Psoas muscle (tissue), 8 donors: ENCODE data around the gene PTCH2. TPM values are rescaled to one million over a fixed set of nuclear protein-coding genes. Genes with fewer than 3 reads are reported as not detected.
A peak's percentile ranks its signal among the peaks of the same experiment; 100 is the strongest.
"Not testable (repeated sequence)": the region's sequence is repeated elsewhere in the genome, so short reads cannot be mapped to it uniquely, and the experiment has no call there.

Source experiments
- ATAC-seq, 4 donors: fragments of 200-7000 bp; cut with Tn5 transposase; one replicate each; pipeline ENCODE4 v1.9.1; 2020; ENCODE audit warnings: moderate library complexity in 3 of 4, mild to moderate bottlenecking in 2 of 4
- DNase-seq, 2 donors: peaks; one replicate each; pipeline ENCODE4 v3.0.0-alpha.2; 2020
- H3K27ac ChIP-seq: fragments of 200-600 bp; one replicate; pipeline ENCODE4 v1.8.0; 2022
- H3K27me3 ChIP-seq, 3 donors: fragments of 200-600 bp in 1 of 3; one replicate each; pipeline versions ENCODE4 v1.6.1 to v1.8.0; 2013 to 2022; ENCODE audit warnings: low read length in 2 of 3, mild to moderate bottlenecking in 2 of 3, moderate library complexity in 1 of 3; ENCODE audit not compliant: insufficient read depth in 3 of 3
- H3K36me3 ChIP-seq, 2 donors: fragments of 200-600 bp in 1 of 2; one replicate each; pipeline versions ENCODE4 v1.6.1 to v1.8.0; 2013 to 2022; ENCODE audit warnings: low read depth in 1 of 2, mild to moderate bottlenecking in 1 of 2, moderate library complexity in 1 of 2; ENCODE audit not compliant: insufficient read depth in 1 of 2
- H3K4me1 ChIP-seq: fragments of 200-600 bp; one replicate; pipeline ENCODE4 v1.8.0; 2022
- H3K4me3 ChIP-seq: fragments of 200-600 bp; one replicate; pipeline ENCODE4 v1.8.0; 2022; ENCODE audit warnings: mild to moderate bottlenecking
- H3K9me3 ChIP-seq: fragments of 200-600 bp; one replicate; pipeline ENCODE4 v1.8.0; 2022
- WGBS, 3 donors: extraction: QIAGEN DNeasy Blood & Tissue Kit; methylation state at CpG; one replicate each; pipeline versions ENCODE4 v1.1.6 to v1.1.7; 2013; 5-methylcytosine and 5-hydroxymethylcytosine counted together
- intact Hi-C, 2 donors: fragments of 100-400 bp; cut with DNase I; formaldehyde crosslinking; loops; one replicate each; pipeline versions ENCODE4 v1.11.0 to v1.14.2; 2022
- polyA plus RNA-seq, 3 donors: library from polyadenylated mRNA; stranded (reverse); fragments of 200-250 nt; gene quantifications; one replicate each; pipeline ENCODE4 v1.2.3, GENCODE V29; 2013
- total RNA-seq, 4 donors: library from RNA; stranded (reverse); fragmentation: NEBNext Ultra II Directional in 2 of 4; extraction: Animal tissue kit (Norgen Biotek cat#: 25700) in 2 of 4; gene quantifications; one replicate each; pipeline versions ENCODE4 v1.2.1 to v1.2.4, GENCODE V29; 2021 to 2023
- TF ChIP-seq, protein P1 (sequence below): fragments of 200-600 bp; IDR thresholded peaks from one replicate; pipeline ENCODE4 v1.8.0; 2022; ENCODE audit warnings: antibody characterized with exemption
- donor health status: healthy with polysubstance abuse.
- donor health status: DM: no; HTN: no; CAD: no; lungs with moderate emphysema.
- donor health status: Bipolar disorder and iron deficiency.
- donor health status: healthy.
- donor health status: DM: yes; HTN: yes; CAD: no.
- donor health status: DM: no; HTN: no; CAD: no.
- donor health status: DM: no; HTN: no; CAD: no.
- donor health status: DM: yes; HTN: yes; CAD: no.

PTCH2 gene
- total and polyA plus RNA-seq, 7 donors = 0.12 to 1.0 (median 0.35) TPM

- 67 to 72% (median 71%) methylated on average over 13 of the region's 13 CpGs for WGBS, 3 donors
- Histone ChIP-seq H3K4me3 (peak overlapping the region; percentile 74), H3K9me3 (no peaks in the 10 kb centered on the region), H3K36me3 (peaks cover 0 to 39% of the 10 kb centered on the region in 2 donors), H3K27ac (peak overlapping the region; percentile 23), H3K4me1 (peaks cover 19% of the 10 kb centered on the region), H3K27me3 (no peaks in the 10 kb centered on the region)
- DNase-seq = peak in 1 of 2 donors; percentile 50
- intact Hi-C loops = no loop called here
- TF ChIP-seq, protein P1, sequence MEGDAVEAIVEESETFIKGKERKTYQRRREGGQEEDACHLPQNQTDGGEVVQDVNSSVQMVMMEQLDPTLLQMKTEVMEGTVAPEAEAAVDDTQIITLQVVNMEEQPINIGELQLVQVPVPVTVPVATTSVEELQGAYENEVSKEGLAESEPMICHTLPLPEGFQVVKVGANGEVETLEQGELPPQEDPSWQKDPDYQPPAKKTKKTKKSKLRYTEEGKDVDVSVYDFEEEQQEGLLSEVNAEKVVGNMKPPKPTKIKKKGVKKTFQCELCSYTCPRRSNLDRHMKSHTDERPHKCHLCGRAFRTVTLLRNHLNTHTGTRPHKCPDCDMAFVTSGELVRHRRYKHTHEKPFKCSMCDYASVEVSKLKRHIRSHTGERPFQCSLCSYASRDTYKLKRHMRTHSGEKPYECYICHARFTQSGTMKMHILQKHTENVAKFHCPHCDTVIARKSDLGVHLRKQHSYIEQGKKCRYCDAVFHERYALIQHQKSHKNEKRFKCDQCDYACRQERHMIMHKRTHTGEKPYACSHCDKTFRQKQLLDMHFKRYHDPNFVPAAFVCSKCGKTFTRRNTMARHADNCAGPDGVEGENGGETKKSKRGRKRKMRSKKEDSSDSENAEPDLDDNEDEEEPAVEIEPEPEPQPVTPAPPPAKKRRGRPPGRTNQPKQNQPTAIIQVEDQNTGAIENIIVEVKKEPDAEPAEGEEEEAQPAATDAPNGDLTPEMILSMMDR = no peak
- ATAC-seq = no peak
Measured at GRCh38 chr1:44802306-44803061, 40.6 kb downstream of the PTCH2 start.

DNA sequence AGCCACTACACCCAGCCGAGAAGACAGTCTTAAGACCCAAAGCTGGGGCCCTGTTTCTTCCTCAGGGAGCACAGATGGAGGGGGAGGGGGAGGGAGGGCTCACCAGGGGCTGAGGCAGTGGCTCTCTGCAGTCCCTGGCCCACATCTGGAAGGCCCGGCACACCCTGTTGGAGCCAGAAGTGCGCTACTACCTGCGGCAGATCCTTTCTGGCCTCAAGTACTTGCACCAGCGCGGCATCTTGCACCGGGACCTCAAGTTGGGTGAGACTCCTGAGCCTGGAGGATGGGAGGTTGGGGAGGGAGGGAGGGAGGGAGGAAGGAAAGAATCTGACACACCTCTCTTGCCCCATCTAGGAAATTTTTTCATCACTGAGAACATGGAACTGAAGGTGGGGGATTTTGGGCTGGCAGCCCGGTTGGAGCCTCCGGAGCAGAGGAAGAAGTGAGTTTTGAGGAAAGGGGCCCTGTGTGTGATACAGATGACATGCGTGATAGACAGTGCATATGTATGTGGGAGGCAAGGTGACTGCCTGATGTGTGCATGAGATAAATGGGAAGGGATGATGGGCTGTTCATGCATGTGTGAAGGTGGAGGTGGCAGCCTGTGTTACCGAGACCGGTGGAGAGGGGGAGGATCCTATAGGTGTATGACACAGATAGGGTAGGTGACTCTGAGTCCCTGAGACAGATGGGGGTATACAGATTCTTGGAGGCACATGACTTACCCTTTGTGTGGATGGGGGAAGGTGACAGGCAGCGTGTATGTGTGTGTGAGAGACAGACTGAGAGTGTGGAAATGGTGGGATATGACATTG lies 41.4 kb downstream of the PTCH2 start:
- WGBS, 3 donors = 61 to 66% (median 63%) methylated on average over 13 of the region's 13 CpGs

DNA sequence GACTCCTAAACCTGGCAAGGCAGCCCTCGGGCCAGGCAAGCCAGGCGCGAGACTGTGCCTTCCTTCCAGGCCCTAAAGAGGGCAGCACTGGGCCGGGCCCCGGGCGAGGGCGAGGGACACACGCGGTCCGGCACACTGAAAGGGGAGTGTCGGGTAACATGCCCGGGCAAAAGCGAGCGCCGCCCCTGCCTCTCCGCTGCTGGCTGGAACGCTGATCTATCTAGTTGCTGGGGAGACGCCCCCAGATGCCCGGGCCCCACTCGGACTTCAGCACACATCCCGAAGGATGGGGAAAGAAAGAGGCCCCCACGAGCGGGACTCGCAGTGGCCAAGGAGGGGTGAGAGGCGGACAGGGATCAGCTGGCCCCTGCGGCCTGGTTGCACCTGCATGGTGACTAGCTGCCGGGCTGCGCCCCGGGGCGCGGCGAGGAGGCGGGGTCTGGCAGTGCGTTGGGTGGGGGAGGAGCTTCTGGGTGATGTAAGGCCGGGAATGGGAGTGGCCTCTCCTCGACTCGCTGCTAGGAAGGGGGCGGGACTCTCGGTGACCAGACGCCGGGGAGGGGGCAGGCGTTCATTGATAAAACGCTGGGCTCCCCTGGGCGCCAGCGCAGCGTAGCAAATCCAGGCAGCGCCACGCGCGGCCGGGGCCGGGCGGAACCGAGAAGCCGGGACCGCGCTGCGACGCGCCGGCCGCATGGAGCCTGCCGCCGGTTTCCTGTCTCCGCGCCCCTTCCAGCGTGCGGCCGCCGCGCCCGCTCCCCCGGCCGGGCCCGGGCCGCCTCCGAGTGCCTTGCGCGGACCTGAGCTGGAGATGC lies 43.1 kb downstream of the PTCH2 start, which contains the start of gene PLK3:
PLK3 (plus strand) TSS at position 608 of the 815 bp plus-strand sequence; CDS start at position 695, 87 bp downstream.
- peaks cover 0 to 26% of the 10 kb centered on the region in 2 donors for H3K36me3 ChIP-seq
- ATAC-seq (peak; percentile 94 to 96 (median 96)), DNase-seq (peak; percentile 96 to 98)
- WGBS, 3 donors = 0 to 1% (median 1%) methylated on average over 38 to 79 of the region's 79 CpGs
- intact Hi-C loops = no loop called here
- H3K27me3 ChIP-seq = no peaks in the 10 kb centered on the region
- peak within 1 kb of the TSS; percentile 96 for H3K27ac ChIP-seq
- H3K4me3 ChIP-seq = peak within 1 kb of the TSS; percentile 74
- peaks cover 3% of the 10 kb centered on the region for H3K4me1 ChIP-seq
- TF ChIP-seq, protein P1 = peak; percentile 89
- no peaks in the 10 kb centered on the region for H3K9me3 ChIP-seq

More for the DNA sequence above, 41.4 kb downstream of the PTCH2 start:
- peak overlapping the region; percentile 74 for H3K4me3 ChIP-seq
- peaks cover 11% of the 10 kb centered on the region for H3K4me1 ChIP-seq
- TF ChIP-seq, protein P1 = no peak
- H3K27ac ChIP-seq = peak overlapping the region; percentile 23
- ATAC-seq (no peak), DNase-seq (peak in 1 of 2 donors; percentile 59)
- no peaks in the 10 kb centered on the region for H3K27me3 ChIP-seq
- intact Hi-C loops = no loop called here
- H3K36me3 ChIP-seq = peaks cover 0 to 39% of the 10 kb centered on the region in 2 donors
- H3K9me3 ChIP-seq = no peaks in the 10 kb centered on the region

DNA sequence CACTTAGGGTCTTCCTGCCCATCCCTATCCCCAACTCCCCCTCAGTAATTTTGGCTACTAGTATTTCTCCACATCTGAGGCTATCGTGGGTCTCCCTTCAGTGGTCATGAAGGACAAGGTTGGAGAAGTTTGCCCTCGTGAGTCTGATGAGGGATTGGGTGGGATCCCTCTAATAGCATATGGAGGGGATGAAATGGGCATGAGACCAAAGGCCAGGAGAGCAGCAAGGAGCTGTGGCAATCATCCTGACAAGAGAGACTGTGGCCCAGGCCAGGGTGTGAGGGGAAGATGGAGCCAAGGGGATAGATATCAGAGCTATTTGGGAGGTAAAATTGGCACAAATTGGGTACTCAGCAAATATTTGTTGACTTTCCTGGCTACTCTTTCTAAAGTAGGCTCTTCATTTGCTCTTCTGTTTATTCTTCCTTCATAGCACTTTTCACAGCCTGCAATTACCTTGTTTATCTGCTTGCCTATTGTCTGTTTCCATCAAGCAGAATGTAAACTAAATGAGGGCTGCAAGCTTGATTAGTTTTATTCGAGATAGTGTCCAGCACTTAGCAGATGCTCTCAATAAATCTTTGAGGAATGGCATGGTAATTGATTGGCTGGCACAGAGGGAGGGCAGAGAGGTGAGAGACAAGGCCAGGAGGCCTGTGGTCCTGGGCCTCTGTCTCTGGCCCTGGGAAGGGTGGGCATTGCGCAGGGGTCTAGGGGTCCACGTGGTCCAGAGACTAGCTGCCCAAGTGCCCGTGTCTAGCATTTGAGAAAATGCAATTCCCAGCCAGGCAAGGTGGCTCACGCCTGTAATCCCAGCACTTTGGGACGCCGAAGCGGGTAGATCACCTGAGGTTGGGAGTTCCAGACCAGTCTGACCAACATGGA lies 44.3 kb downstream of the PTCH2 start:
- Histone ChIP-seq H3K4me3 (no peak overlapping the region), H3K4me1 (peaks cover 3% of the 10 kb centered on the region), H3K27me3 (no peaks in the 10 kb centered on the region), H3K36me3 (peaks cover 0 to 13% of the 10 kb centered on the region in 2 donors), H3K9me3 (no peaks in the 10 kb centered on the region), H3K27ac (peak overlapping the region; percentile 96)
- 84 to 85% (median 84%) methylated on average over 10 of the region's 10 CpGs for WGBS, 3 donors
- TF ChIP-seq, protein P1 = no peak
- DNase-seq = no peak
- intact Hi-C loops = no loop called here
- ATAC-seq = no peak

- H3K27me3 ChIP-seq, H3K4me3 ChIP-seq, DNase-seq, H3K36me3 ChIP-seq, intact Hi-C loops, ATAC-seq, H3K9me3 ChIP-seq, H3K4me1 ChIP-seq: not testable (repeated sequence)
- peak overlapping the region; percentile 96 for H3K27ac ChIP-seq
- 74 to 86% (median 82%) methylated on average over 8 of the region's 8 CpGs for WGBS, 3 donors
Measured at GRCh38 chr1:44797886-44798285, 45.2 kb downstream of the PTCH2 start.
